Right ventricle myocardium inferior (tissue), 1 donor: ENCODE data around the gene SH3BP5L. TPM values are rescaled to one million over a fixed set of nuclear protein-coding genes. Genes with fewer than 3 reads are reported as not detected.

Experiments used
- ATAC-seq: fragments of 200-7000 bp; cut with Tn5 transposase; one replicate; pipeline ENCODE4 v1.9.1; 2020; ENCODE audit warnings: mild to moderate bottlenecking, moderate library complexity
- DNase-seq: peaks from one replicate; pipeline ENCODE4 v3.0.0; 2021; ENCODE audit errors: missing footprints
- intact Hi-C: fragments of 100-400 bp; cut with DNase I; formaldehyde crosslinking; loops from one replicate; pipeline ENCODE4 v1.11.0; 2022
- long read RNA-seq: library from polyadenylated mRNA; unstranded; transcript quantifications from one replicate; pipeline ENCODE4 v2.0.0, GENCODE V29; 2021
- total RNA-seq: library from RNA; stranded (reverse); fragmentation: NEBNext Ultra II Directional; extraction: Animal tissue kit (Norgen Biotek cat#: 25700); gene quantifications from one replicate; pipeline ENCODE4 v1.2.1, GENCODE V29; 2021
- donor health status: DM: no; HTN: yes; CAD: no; lungs with severe emphysema.

Gene SH3BP5L
- 22.2 TPM for total RNA-seq
- long read RNA-seq, partial matches to known transcripts = 0 of 1 reads
- long read RNA-seq, other reads (novel, unspliced or antisense) = 1 of 1 reads

- intact Hi-C loops = loop anchor here (1.0 kb wide), 3 partner anchors 12 to 80 kb away; partner anchors contain the start of genes PGBD2 and ZNF672
- ATAC-seq (peak; percentile 97), DNase-seq (peak; percentile 96)
These were observed at the start of gene SH3BP5L for GRCh38 chr1:248825909-248826760. Gene SH3BP5L (minus strand): TSS chr1:248825915. CDS start chr1:248824935, 980 bp downstream.

GRCh38 chr1:248873993-248874533 is 48.3 kb upstream of the SH3BP5L start:
- peak; percentile 83 for ATAC-seq
- no peak for DNase-seq
- intact Hi-C loops = loop anchor here (1.0 kb wide), 4 partner anchors 11 to 48 kb away; partner anchors contain the start of genes PGBD2 and ZNF692

- DNase-seq (peak; percentile 96), ATAC-seq (peak; percentile 94)
- intact Hi-C loops = loop anchor here (1.0 kb wide), 3 partner anchors 10 to 47 kb away; partner anchors contain the start of gene ZNF692
These were observed 47.8 kb upstream of the SH3BP5L start for GRCh38 chr1:248873409-248873992.

DNA sequence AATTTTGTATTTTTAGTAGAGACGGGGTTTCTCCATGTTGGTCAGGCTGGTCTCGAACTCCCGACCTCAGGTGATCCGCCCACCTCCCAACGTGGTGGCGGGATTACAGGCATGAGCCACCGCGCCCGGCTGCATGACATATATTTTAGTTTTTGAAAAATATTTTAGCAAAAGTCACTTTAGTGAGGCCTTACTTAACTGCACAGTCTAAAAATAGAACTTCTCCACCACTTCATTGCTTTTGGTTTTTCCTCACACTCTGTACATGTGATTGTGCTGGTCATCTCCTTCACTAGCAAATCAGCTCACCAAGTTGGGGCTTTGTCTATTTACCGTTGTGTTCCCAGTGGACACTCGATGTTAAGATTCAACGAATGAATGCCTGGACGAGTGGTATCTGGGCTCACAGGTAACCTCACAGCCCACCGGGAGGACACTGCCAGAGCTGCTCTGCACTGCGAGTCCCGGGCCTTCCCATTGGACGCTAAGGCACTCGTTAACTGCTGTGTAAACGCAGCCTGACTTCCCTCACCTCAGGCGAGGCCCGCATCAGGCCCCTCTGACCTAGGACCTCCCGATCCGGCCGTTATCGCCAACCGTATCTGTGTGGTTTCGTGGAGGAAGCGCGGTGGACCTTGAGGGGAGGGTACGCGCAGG is 47.2 kb upstream of the SH3BP5L start:
- peak; percentile 74 for ATAC-seq
- DNase-seq = no peak
- intact Hi-C loops = loop anchor here (1.0 kb wide), 3 partner anchors 10 to 47 kb away; partner anchors contain the start of gene ZNF692

DNA sequence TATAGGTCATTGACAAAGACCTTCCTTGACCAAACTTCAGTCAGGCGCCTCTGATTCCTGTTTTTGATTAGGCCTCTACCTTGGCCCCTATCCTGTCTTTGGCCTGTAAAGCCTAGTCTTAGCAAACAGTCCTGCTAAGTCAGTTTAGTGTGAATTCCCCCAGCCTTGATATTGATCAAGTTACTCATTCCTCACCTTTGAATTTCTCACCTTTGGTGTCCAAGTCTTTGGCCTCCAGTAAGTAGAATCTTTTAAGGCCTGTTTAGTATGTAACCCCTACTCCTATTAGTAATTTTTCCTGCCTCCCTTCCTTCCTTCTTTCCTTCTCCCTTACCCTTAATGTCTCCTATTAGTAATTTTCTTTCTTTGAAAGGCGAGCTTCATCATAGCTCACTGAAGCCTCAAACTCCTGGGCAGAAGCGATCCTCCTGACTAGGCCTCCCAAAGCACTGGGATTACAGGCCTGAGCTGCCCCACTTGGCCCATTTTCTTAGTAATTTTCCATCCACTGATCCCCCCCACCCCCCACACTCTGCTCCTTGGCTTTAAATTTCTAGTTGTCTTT is 46.2 kb upstream of the SH3BP5L start:
- intact Hi-C loops = no loop called here

DNA sequence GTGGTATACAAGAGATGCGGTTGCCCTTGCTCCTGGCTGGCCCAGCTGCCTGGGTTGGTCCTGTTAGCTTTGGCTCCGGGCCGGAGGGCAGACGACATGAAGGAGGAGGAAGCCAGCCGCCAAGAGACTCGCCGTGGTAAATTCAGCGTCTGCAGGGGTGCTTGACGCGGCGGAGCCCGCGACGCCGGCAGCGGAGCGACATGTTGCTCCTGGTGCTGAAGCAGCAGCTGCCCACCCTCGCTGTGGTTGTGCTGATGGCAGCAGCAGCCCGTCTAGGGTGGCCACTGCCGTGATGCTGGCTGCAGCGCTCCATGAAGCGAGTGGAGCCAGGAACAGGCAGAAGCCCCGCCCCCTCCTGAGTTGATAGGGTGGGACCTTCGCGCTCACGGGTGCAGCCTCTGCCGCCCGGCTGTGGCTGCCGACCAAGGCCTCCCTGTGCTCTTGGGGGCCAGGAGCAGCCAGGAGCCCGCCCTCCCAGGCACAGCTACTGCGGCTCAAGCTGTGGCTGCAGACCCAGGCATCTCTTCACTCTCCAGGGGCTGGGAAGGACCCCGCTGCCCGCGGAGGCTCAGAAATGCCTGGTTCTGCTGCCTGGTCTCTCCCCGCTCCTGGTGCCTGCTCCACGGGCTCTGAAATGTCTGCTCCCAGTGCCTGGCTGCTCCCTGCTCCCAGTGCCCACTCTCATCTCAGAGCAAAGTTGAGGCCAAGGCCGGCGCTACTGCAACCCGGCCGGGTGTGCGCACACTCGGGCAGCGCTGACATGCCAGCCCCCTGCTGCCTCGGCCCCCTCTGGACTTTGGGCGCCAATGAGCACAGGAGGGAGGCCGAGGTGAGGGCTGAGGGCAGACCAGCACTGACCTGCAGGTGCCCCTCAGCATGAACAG is 37.5 kb upstream of the SH3BP5L start:
- ATAC-seq (peak; percentile 83), DNase-seq (peak; percentile 93)
- intact Hi-C loops = loop anchor here (1.0 kb wide), 2 partner anchors 10 to 25 kb away; partner anchors contain the start of gene ZNF672

More for the DNA sequence above, 46.2 kb upstream of the SH3BP5L start:
- DNase-seq (no peak), ATAC-seq (no peak)

DNA sequence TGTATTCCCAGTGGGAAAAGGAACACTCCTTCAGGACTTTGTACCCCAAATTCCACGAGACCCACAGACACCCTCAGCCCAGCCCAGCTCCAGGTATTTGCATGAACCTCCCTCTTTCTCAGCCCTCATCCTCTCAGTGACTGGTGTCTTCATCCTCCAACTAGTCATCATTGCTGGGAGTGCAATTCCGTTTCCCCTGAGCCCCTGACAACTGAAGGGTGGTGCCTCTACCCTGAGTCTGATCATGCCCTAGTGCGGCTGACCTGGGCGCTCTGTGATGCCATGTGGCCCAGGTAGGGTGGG is 36.9 kb upstream of the SH3BP5L start:
- DNase-seq = no peak
- intact Hi-C loops = no loop called here
- ATAC-seq = no peak

DNA sequence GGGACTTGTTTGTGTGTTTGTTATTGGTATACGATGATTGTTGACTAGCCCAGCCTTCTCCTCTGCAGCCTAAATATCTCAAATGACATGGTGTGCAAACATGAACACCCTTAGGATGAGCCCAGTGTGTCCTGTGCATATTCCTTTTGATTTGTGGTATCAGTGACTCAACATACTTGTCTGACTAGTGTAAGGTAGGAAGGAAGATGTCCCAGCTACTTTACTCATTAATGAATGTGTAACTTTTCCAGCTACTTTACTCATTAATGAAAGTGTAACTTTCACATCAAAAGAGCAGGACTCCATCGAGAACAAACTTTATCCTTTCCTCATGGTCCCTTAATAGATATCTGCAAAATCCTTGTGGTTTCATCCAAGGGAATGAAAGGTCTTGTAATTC is 35.9 kb upstream of the SH3BP5L start:
- DNase-seq (no peak), ATAC-seq (no peak)
- intact Hi-C loops = no loop called here

GRCh38 chr1:248860007-248860406 is 34.3 kb upstream of the SH3BP5L start:
- intact Hi-C loops = no loop called here
- no peak for DNase-seq
- no peak for ATAC-seq

DNA sequence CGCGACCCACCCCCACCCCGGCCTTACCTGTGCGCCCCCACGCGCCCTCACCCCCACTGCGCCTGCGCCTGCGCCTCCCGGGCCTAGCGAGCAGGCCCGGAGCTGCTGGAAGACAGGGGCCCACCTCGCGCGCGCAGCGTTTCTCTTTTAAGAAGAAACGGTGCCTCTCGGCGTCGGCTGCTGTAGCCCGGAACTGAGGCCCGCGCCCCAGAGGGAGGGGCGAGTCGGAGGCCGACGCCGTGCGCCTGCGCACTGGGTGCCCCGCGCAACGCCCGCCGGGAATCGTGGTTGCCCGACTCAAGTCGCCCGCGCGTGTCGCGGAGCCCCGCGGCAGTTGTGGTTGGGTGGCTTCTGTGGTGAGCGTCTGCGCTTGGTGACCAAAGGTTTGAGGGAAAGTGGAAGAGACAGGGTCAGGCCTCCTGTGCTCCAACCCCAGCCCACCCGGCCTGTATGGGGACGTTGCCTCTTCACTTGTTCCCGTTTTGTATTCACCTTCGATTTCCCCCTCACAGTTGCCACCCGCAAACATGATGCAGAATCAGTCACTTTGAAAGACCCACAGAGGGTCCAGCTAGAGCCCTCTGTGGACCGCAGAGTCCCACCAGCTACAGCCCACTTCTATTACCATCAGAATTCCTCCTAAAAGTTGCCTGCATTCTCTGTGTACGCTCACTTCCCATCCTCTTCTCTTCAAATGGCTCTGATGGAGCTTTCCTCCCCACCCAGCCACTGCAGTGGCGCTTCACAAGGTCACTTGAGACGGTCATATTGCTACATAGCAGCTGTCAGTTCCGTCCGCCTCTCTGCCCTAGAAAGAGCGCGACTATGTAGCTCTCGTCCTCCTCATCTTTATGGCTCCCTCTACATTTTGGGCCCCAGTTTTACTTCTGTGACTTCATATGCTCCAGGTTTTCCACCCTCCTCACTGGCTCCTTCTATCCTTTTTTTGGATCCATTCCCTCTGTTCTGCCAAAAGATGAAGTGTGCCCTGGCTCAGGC is 33.5 kb upstream of the SH3BP5L start, which contains the start of gene ZNF692:
ZNF692 (minus strand) TSS at position 195 of the 999 bp plus-strand sequence. CDS start 776 bp downstream, outside the sequence.
- intact Hi-C loops = loop anchor here (1.0 to 2.0 kb wide), 3 partner anchors 14 to 48 kb away; partner anchors contain the start of genes PGBD2 and ZNF672
- ATAC-seq = peak; percentile 93
- DNase-seq = peak; percentile 100

DNA sequence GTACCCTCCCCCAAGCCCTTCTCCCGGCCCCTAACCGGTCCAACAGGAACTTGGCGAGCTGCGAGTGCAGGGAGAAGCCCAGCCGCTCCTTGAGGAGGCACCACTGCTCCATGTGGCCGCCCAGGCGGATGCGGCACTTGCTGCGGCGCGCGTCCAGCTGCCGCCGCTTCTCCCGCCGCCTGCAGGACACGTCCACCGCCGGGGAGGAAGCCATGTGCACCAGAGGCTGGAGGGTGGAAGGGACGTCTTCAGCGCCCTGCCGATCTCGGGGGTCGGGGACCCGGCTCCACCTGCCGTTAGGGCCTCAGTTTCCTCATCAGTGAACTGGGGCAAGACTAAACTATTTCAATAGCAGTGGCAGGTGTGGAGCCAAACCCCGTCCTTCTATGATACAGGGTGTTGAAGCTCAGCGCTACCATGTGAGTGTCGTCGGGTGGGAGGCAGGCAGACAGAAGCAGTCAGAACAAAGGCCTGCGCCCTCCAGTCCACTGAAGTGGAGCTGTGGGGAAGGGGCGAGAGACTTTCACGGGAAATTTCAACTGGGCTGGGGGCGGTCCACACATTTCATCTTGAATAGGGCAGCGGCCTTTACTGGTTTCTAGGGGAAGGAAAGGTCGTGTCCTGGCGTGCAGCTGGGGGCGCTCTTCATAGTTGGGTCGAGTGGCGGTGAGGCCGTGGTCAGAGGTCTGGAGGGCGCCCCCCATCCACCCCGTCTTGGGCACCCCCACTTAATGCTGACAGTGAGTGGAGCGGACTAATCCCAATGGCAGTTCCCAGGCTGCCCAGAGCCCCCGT is 32.6 kb upstream of the SH3BP5L start:
- intact Hi-C loops = loop anchor here (1.0 to 2.0 kb wide), 2 partner anchors 20 to 49 kb away; partner anchors contain the start of genes PGBD2 and ZNF672
- ATAC-seq (peak; percentile 61), DNase-seq (peak; percentile 86)

GRCh38 chr1:248857749-248858095 is 32.0 kb upstream of the SH3BP5L start:
- DNase-seq (no peak), ATAC-seq (no peak)
- intact Hi-C loops = loop anchor here (1.0 to 2.0 kb wide), 2 partner anchors 19 to 49 kb away; partner anchors contain the start of genes PGBD2 and ZNF672

GRCh38 chr1:248857201-248857600 is 31.5 kb upstream of the SH3BP5L start:
- no peak for DNase-seq
- intact Hi-C loops = no loop called here

GRCh38 chr1:248856176-248856575 is 30.5 kb upstream of the SH3BP5L start:
- ATAC-seq = no peak
- no peak for DNase-seq
- intact Hi-C loops = no loop called here

More at GRCh38 chr1:248857201-248857600, 31.5 kb upstream of the SH3BP5L start:
- ATAC-seq = no peak

- intact Hi-C loops = no loop called here
- ATAC-seq (no peak), DNase-seq (no peak)
These were observed 29.9 kb upstream of the SH3BP5L start for GRCh38 chr1:248855580-248855979.
